NCI-H2196 treated with DMSO at 0.1 percent for 48 hours (cell line): ENCODE measurements around the gene RBM33.
"Not testable (repeated sequence)": the region's sequence is repeated elsewhere in the genome, so short reads cannot be mapped to it uniquely, and the experiment has no call there.

Source experiments
- DNase-seq: peaks from one replicate; lab custom pipeline; 2025; ENCODE audit not compliant: unreplicated experiment; lab: John Stamatoyannopoulos, UW

RBM33 gene

DNA sequence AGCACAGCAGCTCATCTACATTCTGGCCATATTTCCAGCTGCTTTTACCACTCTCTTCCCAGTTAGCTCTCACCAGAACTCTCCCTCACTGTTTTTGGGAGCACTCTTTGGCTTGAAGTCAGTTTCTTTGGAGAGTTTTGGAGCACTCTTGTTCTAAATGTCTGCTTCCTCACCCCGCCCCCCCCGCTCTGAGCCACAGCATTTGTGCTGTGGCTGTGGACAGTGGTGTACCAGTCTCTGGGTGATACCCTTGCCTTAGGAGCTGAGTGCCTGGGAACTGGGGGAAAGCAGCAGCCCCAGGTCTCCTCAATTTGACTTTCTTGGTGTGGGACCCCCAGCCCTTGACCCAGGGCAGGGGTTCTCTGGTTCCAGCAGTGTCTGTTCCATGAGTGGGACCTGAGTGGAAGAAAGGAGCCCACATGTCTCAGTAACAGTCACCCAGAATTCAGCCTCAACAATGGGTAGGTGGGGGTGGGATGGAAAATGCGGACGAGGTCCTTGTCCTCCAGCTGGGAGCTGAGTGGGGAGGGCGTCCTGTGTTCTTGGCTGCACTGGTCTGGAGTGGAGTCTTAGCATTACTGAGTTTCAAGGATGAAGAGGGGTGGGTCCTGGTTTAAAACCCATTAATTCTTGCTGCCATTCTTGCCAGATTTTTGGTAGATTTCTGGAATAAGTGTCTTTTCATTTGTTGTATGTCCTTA, 18.0 kb downstream of the RBM33 start:
- DNase-seq: no peak

GRCh38 chr7:155663937-155664336, 19.5 kb downstream of the RBM33 start:
- DNase-seq: no peak

DNA sequence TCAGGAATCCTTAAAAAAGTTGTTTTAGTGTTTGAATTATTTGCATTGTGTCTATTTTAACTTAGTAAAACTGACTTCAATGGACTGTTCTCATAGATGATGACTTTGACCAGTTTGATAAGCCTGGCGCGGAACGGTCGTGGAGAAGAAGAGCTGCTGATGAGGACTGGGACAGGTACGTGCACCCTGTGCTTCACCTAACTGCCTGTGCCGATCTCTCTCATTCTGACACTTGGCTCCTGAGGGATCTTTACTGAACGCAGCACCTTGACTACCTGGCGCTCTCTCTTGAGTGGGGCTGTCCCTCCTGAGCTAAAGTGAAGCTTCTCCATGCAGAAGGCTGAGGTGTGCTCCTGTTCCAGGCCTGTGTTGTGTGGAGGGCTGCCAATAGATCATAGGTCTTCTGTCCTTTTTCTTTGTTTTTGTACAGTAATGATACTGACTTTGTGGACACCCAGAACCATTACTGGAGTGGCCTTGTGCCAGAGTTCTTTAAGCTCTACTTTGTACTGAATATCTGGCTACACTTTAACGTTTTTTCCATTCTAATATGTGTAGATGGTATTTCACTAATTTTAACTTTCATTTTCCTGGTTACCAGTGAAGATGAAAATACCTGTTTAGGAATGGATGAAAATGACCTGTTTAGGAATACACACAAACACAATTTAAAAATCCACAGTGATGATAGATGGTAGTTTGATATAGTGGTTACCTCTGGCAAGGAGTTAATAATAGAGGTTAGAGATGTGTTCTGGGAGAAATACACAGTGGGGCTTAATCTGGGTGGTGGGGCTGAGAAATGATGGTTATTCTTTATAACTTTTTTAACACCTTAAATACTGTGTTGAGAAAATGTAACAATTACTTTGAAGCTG, 20.9 kb downstream of the RBM33 start:
- DNase-seq: no peak

DNA sequence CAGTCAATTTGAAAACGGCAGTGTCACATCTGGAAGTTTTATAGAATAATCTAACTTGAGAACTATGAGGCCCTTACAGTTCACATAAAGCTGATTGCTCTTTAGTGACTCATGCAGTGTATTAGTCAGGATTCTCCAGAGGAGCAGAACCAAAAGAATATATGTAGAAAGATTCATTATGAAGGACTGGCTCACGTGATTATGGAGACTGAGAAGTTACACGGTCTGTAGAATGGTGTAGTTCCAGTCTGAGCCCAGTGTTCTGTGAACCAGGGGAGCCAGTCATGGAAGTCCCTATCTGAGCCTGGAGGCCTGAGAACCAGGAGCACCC, 21.5 kb downstream of the RBM33 start:
- DNase-seq: no peak

DNA sequence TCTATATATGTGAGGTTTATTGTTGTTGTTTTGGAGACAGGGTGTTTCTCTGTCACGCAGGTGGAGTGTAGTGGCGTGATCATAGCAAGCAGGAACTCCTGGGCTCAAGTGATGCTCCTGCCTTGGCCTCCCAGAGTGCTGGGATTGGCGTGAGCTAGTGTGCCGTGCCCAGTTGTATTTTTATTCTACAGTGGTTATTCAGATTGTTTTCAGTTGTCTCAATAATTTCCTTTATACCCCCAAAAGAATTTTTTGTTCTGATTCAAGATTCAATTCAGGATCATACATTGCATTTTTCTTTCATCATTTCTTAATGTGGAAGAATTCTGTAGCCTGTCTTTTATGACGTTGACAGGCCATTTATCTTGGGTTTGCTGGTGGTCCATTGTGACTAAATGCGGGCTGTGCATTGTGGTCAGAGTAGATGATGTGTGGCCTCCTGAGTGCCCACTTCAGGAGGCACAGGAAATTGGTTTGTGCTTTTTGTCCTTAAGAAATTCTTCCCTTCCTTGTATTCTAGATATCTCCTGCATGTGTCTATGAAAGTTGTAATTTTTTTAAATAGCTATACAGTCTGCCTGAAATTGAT, 22.9 kb downstream of the RBM33 start:
- no peak for DNase-seq

DNA sequence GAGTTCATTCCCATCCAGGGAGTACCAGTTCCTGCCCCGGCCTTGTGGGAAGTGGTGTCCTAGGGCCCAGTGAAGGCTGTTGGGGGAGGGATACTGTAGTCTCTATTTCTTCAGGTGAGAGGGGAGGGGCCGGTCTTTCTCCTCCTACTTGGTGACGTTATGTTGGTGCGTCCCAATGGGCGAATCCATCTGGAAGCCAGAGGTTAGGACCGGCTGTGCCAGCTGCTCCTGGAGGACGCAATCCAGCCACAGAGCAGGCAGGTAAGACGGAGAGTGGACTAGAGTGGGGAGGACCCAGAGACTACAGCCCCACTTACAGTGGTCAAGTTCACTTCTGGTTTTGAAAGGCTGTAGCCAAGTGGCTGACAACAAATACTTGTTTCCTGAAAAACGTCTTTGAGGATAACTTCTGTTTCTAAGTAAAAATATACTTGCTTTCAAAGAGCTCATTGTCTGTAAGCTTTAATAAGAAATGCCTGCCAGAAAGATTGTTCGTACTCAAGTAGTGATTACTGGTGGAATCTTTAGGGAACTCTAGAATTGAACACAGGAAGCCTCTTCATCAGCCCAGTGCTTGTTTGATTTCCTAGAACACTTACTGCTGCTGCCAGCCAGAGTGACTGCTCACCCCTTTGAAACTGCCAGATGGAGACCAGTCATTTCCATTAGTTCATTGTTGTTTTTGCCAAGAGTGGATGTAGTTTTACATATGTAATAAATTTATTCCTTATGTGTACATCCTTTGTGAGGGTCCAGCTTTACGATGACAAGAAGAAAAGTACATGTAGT, 25.4 kb downstream of the RBM33 start:
- no peak for DNase-seq

GRCh38 chr7:155670521-155670920, 26.1 kb downstream of the RBM33 start:
- no peak for DNase-seq

DNA sequence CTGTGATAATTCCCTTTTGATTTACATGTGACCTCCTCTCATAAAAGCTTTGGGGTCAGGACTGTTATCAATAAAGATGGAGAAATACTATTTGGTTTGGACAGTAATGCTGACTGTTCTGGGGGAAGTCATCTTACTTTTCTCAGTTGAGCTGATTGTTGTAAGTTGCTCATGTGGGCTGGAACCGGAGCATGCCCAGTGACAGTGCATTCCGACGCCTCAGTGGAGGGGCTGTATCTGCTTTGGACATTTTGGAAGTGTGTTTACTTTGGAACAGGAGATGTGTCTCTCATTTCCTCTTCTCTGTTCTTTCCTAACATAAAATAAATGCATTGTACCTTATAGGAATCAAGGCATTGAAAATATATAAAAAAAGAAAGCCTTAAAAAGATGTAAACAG, 30.1 kb downstream of the RBM33 start:
- DNase-seq: no peak

- no peak for DNase-seq
Observed at GRCh38 chr7:155676052-155676451, 31.6 kb downstream of the RBM33 start.

GRCh38 chr7:155677688-155678087, 33.2 kb downstream of the RBM33 start:
- DNase-seq: no peak

GRCh38 chr7:155680124-155680523, 35.7 kb downstream of the RBM33 start:
- DNase-seq: no peak

- DNase-seq: no peak
Observed at GRCh38 chr7:155680864-155681263, 36.4 kb downstream of the RBM33 start.

GRCh38 chr7:155681663-155682062, 37.2 kb downstream of the RBM33 start:
- no peak for DNase-seq

GRCh38 chr7:155682484-155682883, 38.0 kb downstream of the RBM33 start:
- DNase-seq: no peak

- DNase-seq: no peak
Observed at GRCh38 chr7:155683098-155683497, 38.6 kb downstream of the RBM33 start.

DNA sequence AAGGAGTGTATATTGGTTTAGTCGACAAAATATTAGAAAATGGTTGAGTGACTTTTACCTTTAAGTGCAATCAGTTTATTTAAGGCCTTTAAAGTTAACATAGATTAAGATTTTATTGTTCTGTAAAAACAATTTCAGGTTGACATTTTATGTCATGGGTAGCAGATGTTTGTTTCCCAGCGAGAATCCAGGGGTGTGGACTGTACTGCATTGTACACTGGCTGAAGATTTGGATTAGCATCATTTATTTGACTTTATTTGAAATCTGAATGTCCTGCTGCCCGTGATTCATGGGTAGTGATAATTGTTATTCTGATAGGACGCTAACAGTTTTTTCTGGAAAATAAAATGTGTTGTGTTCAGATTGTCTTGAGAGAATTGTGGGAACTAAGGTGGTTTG, 39.3 kb downstream of the RBM33 start:
- DNase-seq: no peak

GRCh38 chr7:155684543-155684942, 40.1 kb downstream of the RBM33 start:
- no peak for DNase-seq

GRCh38 chr7:155685070-155685790, 40.8 kb downstream of the RBM33 start:
- no peak for DNase-seq

DNA sequence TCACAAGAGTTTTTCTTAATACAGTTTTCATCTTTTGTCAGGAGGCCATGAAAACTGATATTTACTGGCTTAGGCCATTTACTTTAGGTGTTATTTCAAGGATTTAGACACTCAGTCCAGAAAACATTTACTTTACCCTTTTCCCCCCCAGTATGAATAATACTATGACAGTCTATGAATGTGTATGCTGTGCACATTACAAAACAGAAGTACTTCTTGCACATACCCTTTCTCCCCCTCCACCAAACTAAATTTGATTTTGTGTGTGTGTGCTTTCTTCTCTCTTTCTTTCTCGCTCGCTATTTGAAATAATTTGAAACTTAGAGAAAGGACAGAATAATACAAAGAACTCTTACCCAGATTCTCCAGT, 41.3 kb downstream of the RBM33 start:
- DNase-seq: no peak

GRCh38 chr7:155686620-155687324, 42.3 kb downstream of the RBM33 start:
- not testable (repeated sequence) for DNase-seq
